Ascending aorta (tissue), 2 donors: Measurements from ENCODE around the gene PGLYRP4. TPM values are rescaled to one million over a fixed set of nuclear protein-coding genes. Genes with fewer than 3 reads are reported as not detected.

Experiments used
- DNase-seq, 2 donors: peaks; one replicate each; pipeline ENCODE4 v3.0.0-alpha.2; 2019; ENCODE audit warnings: low spot score in 2 of 2
- H3K27ac ChIP-seq, 2 donors: fragments of 200-600 bp; sonication (generic); one replicate each; pipeline ENCODE4 v1.5.1; 2016 to 2017; ENCODE audit warnings: mild to moderate bottlenecking in 1 of 2
- H3K27me3 ChIP-seq: fragments of 200-600 bp; sonication (generic); one replicate; pipeline ENCODE4 v1.5.1; 2017
- H3K36me3 ChIP-seq, 2 donors: fragments of 200-600 bp; sonication (generic); one replicate each; pipeline ENCODE4 v1.5.1; 2016
- H3K4me1 ChIP-seq, 2 donors: fragments of 200-600 bp; sonication (generic); one replicate each; pipeline ENCODE4 v1.5.1; 2016 to 2017; ENCODE audit warnings: mild to moderate bottlenecking in 1 of 2
- H3K4me3 ChIP-seq, 2 donors: fragments of 200-600 bp; sonication (generic); one replicate each; pipeline ENCODE4 v1.5.1; 2016 to 2017; ENCODE audit warnings: mild to moderate bottlenecking in 1 of 2
- H3K9me3 ChIP-seq, 2 donors: fragments of 200-600 bp; sonication (generic); one replicate each; pipeline ENCODE4 v1.5.1; 2016
- intact Hi-C: fragments of 100-400 bp; cut with DNase I; formaldehyde crosslinking; loops from one replicate; pipeline ENCODE4 v1.15.1; 2023
- total RNA-seq: library from RNA; depleted of rRNA; stranded (reverse); fragments of >200 nt; gene quantifications from one replicate; pipeline ENCODE4 v1.1.0, GENCODE V29; 2016
- TF ChIP-seq, protein P1 (sequence below), 3 experiments: fragments of 200-600 bp in 2 of 3; fragments of 450-650 bp in 1 of 3; sonication (generic) in 2 of 3; IDR thresholded peaks; one replicate each; pipeline ENCODE4 v1.5.1; 2016 to 2019; ENCODE audit warnings: antibody characterized with exemption in 3 of 3, mild to moderate bottlenecking in 1 of 3, moderate library complexity in 1 of 3

The PGLYRP4 gene
- total RNA-seq, 1 donor from 2014 or later: not detected

DNA sequence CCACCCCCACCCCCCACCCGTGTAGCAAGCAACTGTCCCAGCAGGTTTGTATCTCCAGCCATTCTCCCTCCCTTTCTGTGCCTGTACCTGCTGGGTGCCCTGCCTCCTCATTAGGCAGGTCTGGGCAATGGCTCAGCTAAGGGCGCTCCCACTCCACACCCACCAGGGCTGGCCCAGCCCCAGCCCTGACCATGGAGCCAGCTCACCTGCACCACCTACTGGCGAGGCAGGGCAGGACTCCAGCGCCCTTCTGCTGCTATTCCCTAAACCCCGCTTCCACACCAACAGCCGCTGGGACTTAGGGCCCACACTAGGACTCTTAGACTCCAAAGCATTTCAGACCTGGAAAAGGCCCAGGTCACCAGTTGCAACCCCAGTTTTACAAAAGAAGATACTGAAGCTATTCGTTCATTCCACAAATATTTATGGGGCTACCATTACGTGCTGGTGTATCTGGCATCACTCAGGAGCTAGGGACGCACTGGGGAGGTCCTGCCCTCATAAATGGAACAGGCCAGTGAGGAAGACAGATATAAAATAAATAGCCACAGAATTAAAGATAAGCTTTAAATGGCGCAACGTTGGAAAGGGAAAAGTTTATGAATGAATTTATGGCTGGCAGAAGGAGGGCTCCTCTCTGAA, 59.9 kb downstream of the PGLYRP4 start:
- Histone ChIP-seq H3K9me3 (no peaks in the 10 kb centered on the region), H3K27ac (no peak overlapping the region), H3K36me3 (no peaks in the 10 kb centered on the region), H3K4me1 (no peaks in the 10 kb centered on the region), H3K4me3 (no peak overlapping the region), H3K27me3 (no peaks in the 10 kb centered on the region)
- TF ChIP-seq, protein P1, sequence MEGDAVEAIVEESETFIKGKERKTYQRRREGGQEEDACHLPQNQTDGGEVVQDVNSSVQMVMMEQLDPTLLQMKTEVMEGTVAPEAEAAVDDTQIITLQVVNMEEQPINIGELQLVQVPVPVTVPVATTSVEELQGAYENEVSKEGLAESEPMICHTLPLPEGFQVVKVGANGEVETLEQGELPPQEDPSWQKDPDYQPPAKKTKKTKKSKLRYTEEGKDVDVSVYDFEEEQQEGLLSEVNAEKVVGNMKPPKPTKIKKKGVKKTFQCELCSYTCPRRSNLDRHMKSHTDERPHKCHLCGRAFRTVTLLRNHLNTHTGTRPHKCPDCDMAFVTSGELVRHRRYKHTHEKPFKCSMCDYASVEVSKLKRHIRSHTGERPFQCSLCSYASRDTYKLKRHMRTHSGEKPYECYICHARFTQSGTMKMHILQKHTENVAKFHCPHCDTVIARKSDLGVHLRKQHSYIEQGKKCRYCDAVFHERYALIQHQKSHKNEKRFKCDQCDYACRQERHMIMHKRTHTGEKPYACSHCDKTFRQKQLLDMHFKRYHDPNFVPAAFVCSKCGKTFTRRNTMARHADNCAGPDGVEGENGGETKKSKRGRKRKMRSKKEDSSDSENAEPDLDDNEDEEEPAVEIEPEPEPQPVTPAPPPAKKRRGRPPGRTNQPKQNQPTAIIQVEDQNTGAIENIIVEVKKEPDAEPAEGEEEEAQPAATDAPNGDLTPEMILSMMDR (IDR thresholded peaks at IDR 0.05): no peak
- no peak for DNase-seq
- intact Hi-C loops: no loop called here

Other genes with a start within 250 kb of the PGLYRP4 start
- gene SPRR2F, start 235.3 kb downstream of the PGLYRP4 start, total RNA-seq: not detected
- not detected for gene SPRR2G, start 198.0 kb downstream of the PGLYRP4 start, total RNA-seq
- gene LELP1, start 145.4 kb downstream of the PGLYRP4 start, total RNA-seq: not detected
- not detected for gene PRR9, start 131.3 kb downstream of the PGLYRP4 start, total RNA-seq
- not detected for gene LORICRIN, start 89.2 kb downstream of the PGLYRP4 start, total RNA-seq
- gene PGLYRP3, start 35.9 kb downstream of the PGLYRP4 start, total RNA-seq: not detected
- 764 TPM for gene S100A9, start 9.0 kb upstream of the PGLYRP4 start, total RNA-seq
- not detected for gene S100A12, start 26.8 kb upstream of the PGLYRP4 start, total RNA-seq
- gene S100A8, start 42.2 kb upstream of the PGLYRP4 start, total RNA-seq: 33.5 TPM
- gene S100A7A, start 67.7 kb upstream of the PGLYRP4 start, total RNA-seq: not detected
- gene S100A7, start 111.8 kb upstream of the PGLYRP4 start, total RNA-seq: not detected
- gene S100A6, start 187.2 kb upstream of the PGLYRP4 start, total RNA-seq: 336 TPM
- gene S100A5, start 192.1 kb upstream of the PGLYRP4 start, total RNA-seq: not detected
- gene S100A4, start 197.0 kb upstream of the PGLYRP4 start, total RNA-seq: 690 TPM
- not detected for gene S100A3, start 200.4 kb upstream of the PGLYRP4 start, total RNA-seq
- not detected for gene S100A2, start 217.0 kb upstream of the PGLYRP4 start, total RNA-seq